ENCODE measurements around the gene PTGER3.

GRCh38 chr1:70966018-70966638 lies 81.5 kb downstream of the PTGER3 start:
- TF ChIP-seq POLR2A (IDR thresholded peaks at IDR 0.05; ENCODE audit: low read length), result no peak
- TF ChIP-seq GATA1 (IDR thresholded peaks at IDR 0.05; ENCODE audit: low read depth, low read length), result no peak

Data from erythroblast (primary cell).